WI38 (cell line): Measurements from ENCODE around the gene ARGFX.
A peak's percentile ranks its signal among the peaks of the same experiment; 100 is the strongest.

ENCODE experiments used
- H3K4me3 ChIP-seq: 2 replicates; pipeline ENCODE4 v1.5.1; 2011; ENCODE audit warnings: low read depth, mild to moderate bottlenecking, control low read depth, low read length
- CTCF ChIP-seq: IDR thresholded peaks from 2 replicates; pipeline ENCODE4 v1.5.1; 2012; ENCODE audit warnings: low read depth, mild to moderate bottlenecking, control low read depth, low read length

The ARGFX gene

GRCh38 chr3:121545574-121546455 is 21.9 kb upstream of the ARGFX start, which contains the start of gene POLQ:
TSS of gene POLQ (minus strand) at chr3:121545988. CDS start at chr3:121545877, 111 bp downstream.
- TF ChIP-seq CTCF, result no peak
- peak within 1 kb of the TSS; percentile 80 for H3K4me3 ChIP-seq

GRCh38 chr3:121552379-121552778 is 15.4 kb upstream of the ARGFX start:
- no peak for TF ChIP-seq CTCF
- H3K4me3 ChIP-seq, result peak overlapping the region; percentile 40

GRCh38 chr3:121552797-121553196 is 15.0 kb upstream of the ARGFX start:
- no peak overlapping the region for H3K4me3 ChIP-seq
- TF ChIP-seq CTCF, result no peak

GRCh38 chr3:121557426-121557934 is 10.3 kb upstream of the ARGFX start:
- TF ChIP-seq CTCF, result no peak
- H3K4me3 ChIP-seq, result no peak overlapping the region

- no peak overlapping the region for H3K4me3 ChIP-seq
- TF ChIP-seq CTCF, result no peak
Measured at GRCh38 chr3:121562148-121562547, 5.6 kb upstream of the ARGFX start.

- no peak overlapping the region for H3K4me3 ChIP-seq
- TF ChIP-seq CTCF, result no peak
Measured at GRCh38 chr3:121566773-121567172, 976 bp upstream of the ARGFX start.

GRCh38 chr3:121574449-121574848 is 6.7 kb downstream of the ARGFX start:
- no peak for TF ChIP-seq CTCF

More at GRCh38 chr3:121574449-121574848, 6.7 kb downstream of the ARGFX start:
- no peak overlapping the region for H3K4me3 ChIP-seq
